H1 (cell line): ENCODE results near the gene CIB2. TPM values are rescaled to one million over a fixed set of nuclear protein-coding genes. Genes with fewer than 3 reads are reported as not detected.

Source experiments
- CTCF ChIA-PET: fragments of 300-600 bp; sonication (Branson Sonifier 250); formaldehyde crosslinking; loops from one replicate; lab custom pipeline; 2021; ENCODE audit not compliant: partially characterized antibody; lab: Charles Lee
- POLR2A ChIA-PET: fragments of 300-600 bp; sonication (Branson Sonifier 250); formaldehyde crosslinking; loops from one replicate; lab custom pipeline; 2021; ENCODE audit warnings: inconsistent platforms; ENCODE audit not compliant: partially characterized antibody; lab: Charles Lee
- DNase-seq, 2 experiments: peaks; one replicate each; pipeline versions ENCODE4 v3.0.0 to v3.0.0-alpha.2; 2010 to 2022; ENCODE audit warnings: low spot score in 2 of 2, low read depth in 1 of 2, mixed read lengths in 1 of 2
- FAIRE-seq: peaks from 2 replicates; lab custom pipeline; 2011; peaks lifted over from hg19 to GRCh38; lab: Jason Lieb, UNC
- H2AFZ ChIP-seq: 2 replicates; pipeline ENCODE4 v1.8.1; 2012; ENCODE audit warnings: low read length, inconsistent platforms
- H2AK5ac ChIP-seq: 2 replicates; pipeline ENCODE4 v1.6.1; 2013; ENCODE audit warnings: low read depth, low read length
- H2BK120ac ChIP-seq: replicated peaks from 2 replicates; pipeline ENCODE3; 2013; ENCODE audit warnings: low read depth, low read length, inconsistent platforms
- H2BK12ac ChIP-seq: 2 replicates; pipeline ENCODE4 v1.6.1; 2013; ENCODE audit warnings: low read depth, low read length
- H2BK15ac ChIP-seq: 2 replicates; pipeline ENCODE4 v1.6.1; 2013; ENCODE audit warnings: low read length
- H2BK20ac ChIP-seq: 2 replicates; pipeline ENCODE4 v1.6.1; 2013; ENCODE audit warnings: low read length
- H2BK5ac ChIP-seq: 2 replicates; pipeline ENCODE4 v1.6.1; 2013; ENCODE audit warnings: low read depth, low read length
- H3K14ac ChIP-seq: 2 replicates; pipeline ENCODE4 v1.6.1; 2013; ENCODE audit warnings: inconsistent platforms; ENCODE audit not compliant: insufficient read length
- H3K18ac ChIP-seq: 2 replicates; pipeline ENCODE4 v1.6.1; 2013; ENCODE audit warnings: low read length; ENCODE audit errors: extremely low read depth
- H3K23ac ChIP-seq: 2 replicates; pipeline ENCODE4 v1.6.1; 2013; ENCODE audit warnings: inconsistent platforms; ENCODE audit not compliant: insufficient read length
- H3K23me2 ChIP-seq: 2 replicates; pipeline ENCODE4 v1.6.1; 2013; ENCODE audit warnings: low read depth, low read length
- H3K27ac ChIP-seq: 2 replicates; pipeline ENCODE4 v1.6.1; 2011; ENCODE audit warnings: low read depth, low read length, inconsistent platforms
- H3K27me3 ChIP-seq, 4 experiments: replicated peaks in 1 of 4; 1 replicate in 1 of 4; 2 replicates in 3 of 4; pipeline versions ENCODE4 v1.6.1 to v1.8.1; 2011 to 2013; ENCODE audit warnings: low read length in 3 of 4, mild to moderate bottlenecking in 3 of 4, inconsistent platforms in 2 of 4, mixed read lengths in 2 of 4, moderate library complexity in 1 of 4; ENCODE audit not compliant: control insufficient read depth in 3 of 4, insufficient read depth in 3 of 4; ENCODE audit errors: extremely low read depth in 1 of 4
- H3K36me3 ChIP-seq, 4 experiments: 2 replicates each; pipeline versions ENCODE4 v1.6.1 to v1.8.1; 2011 to 2013; ENCODE audit warnings: mild to moderate bottlenecking in 4 of 4, low read length in 3 of 4, moderate library complexity in 2 of 4, control low read depth in 1 of 4, inconsistent platforms in 1 of 4; ENCODE audit not compliant: insufficient read depth in 4 of 4, control insufficient read depth in 2 of 4
- H3K4ac ChIP-seq: replicated peaks from 2 replicates; pipeline ENCODE3; 2013; ENCODE audit warnings: low read length, low read depth, mixed read lengths, inconsistent platforms; ENCODE audit not compliant: insufficient read length
- H3K4me1 ChIP-seq, 4 experiments: replicated peaks in 1 of 4; 1 replicate in 1 of 4; 2 replicates in 3 of 4; pipeline versions ENCODE4 v1.6.1 to v1.8.1; 2011 to 2013; ENCODE audit warnings: low read length in 3 of 4, inconsistent platforms in 2 of 4, mixed read lengths in 1 of 4; ENCODE audit not compliant: insufficient read depth in 4 of 4, control insufficient read depth in 3 of 4
- H3K4me2 ChIP-seq, 2 experiments: 2 replicates each; pipeline versions ENCODE4 v1.6.1 to v1.8.1; 2011 to 2013; ENCODE audit warnings: low read depth in 2 of 2, low read length in 2 of 2, control low read depth in 1 of 2, inconsistent platforms in 1 of 2, mild to moderate bottlenecking in 1 of 2; ENCODE audit not compliant: insufficient read depth in 1 of 2
- H3K4me3 ChIP-seq, 4 experiments: fragments of 200-600, 300-600 bp in 1 of 4; sonication (generic), shearing (Covaris generic), sonication (Bioruptor Twin) in 1 of 4; 2 replicates each; pipeline versions ENCODE4 v1.5.1 to v1.8.1; 2011 to 2016; ENCODE audit warnings: low read length in 4 of 4, low read depth in 3 of 4, control low read depth in 2 of 4, inconsistent platforms in 2 of 4, mild to moderate bottlenecking in 2 of 4, mixed read lengths in 1 of 4, moderate library complexity in 1 of 4; ENCODE audit not compliant: insufficient read depth in 2 of 4; ENCODE audit errors: extremely low read depth in 1 of 4
- H3K56ac ChIP-seq: replicated peaks from 2 replicates; pipeline ENCODE3; 2013; ENCODE audit warnings: low read depth, mild to moderate bottlenecking, mixed read lengths, low read length, inconsistent platforms; ENCODE audit not compliant: insufficient read length
- H3K79me1 ChIP-seq: 2 replicates; pipeline ENCODE4 v1.6.1; 2013; ENCODE audit warnings: low read depth, low read length, control low read depth
- H3K79me2 ChIP-seq, 2 experiments: 2 replicates each; pipeline versions ENCODE4 v1.6.1 to v1.8.1; 2012 to 2013; ENCODE audit warnings: low read length in 2 of 2, mild to moderate bottlenecking in 2 of 2, inconsistent platforms in 1 of 2; ENCODE audit not compliant: insufficient read depth in 2 of 2, control insufficient read depth in 1 of 2
- H3K9ac ChIP-seq, 4 experiments: replicated peaks in 1 of 4; 1 replicate in 1 of 4; 2 replicates in 3 of 4; pipeline versions ENCODE4 v1.6.1 to v1.8.1; 2011 to 2013; ENCODE audit warnings: low read depth in 3 of 4, low read length in 3 of 4, control low read depth in 2 of 4, mild to moderate bottlenecking in 2 of 4, moderate library complexity in 2 of 4, inconsistent platforms in 1 of 4; ENCODE audit errors: extremely low read depth in 1 of 4
- H3K9me3 ChIP-seq, 2 experiments: 2 replicates each; pipeline versions ENCODE4 v1.6.1 to v1.8.1; 2012 to 2013; ENCODE audit warnings: mild to moderate bottlenecking in 2 of 2, moderate library complexity in 2 of 2, control low read depth in 1 of 2, inconsistent platforms in 1 of 2, low read depth in 1 of 2, low read length in 1 of 2, mixed read lengths in 1 of 2; ENCODE audit not compliant: insufficient read depth in 2 of 2
- H4K20me1 ChIP-seq, 2 experiments: replicated peaks in 1 of 2; 2 replicates each; pipeline versions ENCODE3 to v1.8.1; 2011 to 2013; ENCODE audit warnings: inconsistent platforms in 2 of 2, low read length in 2 of 2, mild to moderate bottlenecking in 1 of 2; ENCODE audit not compliant: insufficient read depth in 2 of 2, control insufficient read depth in 1 of 2
- H4K5ac ChIP-seq: 2 replicates; pipeline ENCODE4 v1.6.1; 2013; ENCODE audit warnings: low read length, low read depth, mixed read lengths, inconsistent platforms; ENCODE audit not compliant: insufficient read length
- H4K8ac ChIP-seq: 2 replicates; pipeline ENCODE4 v1.8.0; 2013; ENCODE audit warnings: mild to moderate bottlenecking, moderate library complexity, low read length, inconsistent platforms; ENCODE audit not compliant: insufficient read depth; ENCODE audit errors: extremely low read depth
- H4K91ac ChIP-seq: replicated peaks from 2 replicates; pipeline ENCODE3; 2013; ENCODE audit warnings: low read length, mixed read lengths, inconsistent platforms; ENCODE audit not compliant: insufficient read length
- CBX5 ChIP-seq: fragments of 300-800, 300-1000 bp; sonication (generic); IDR thresholded peaks from 2 replicates; pipeline ENCODE4 v1.7.1; 2016; ENCODE audit warnings: antibody characterized with exemption, low read length, low read depth
- MAFK ChIP-seq: IDR thresholded peaks from 2 replicates; pipeline ENCODE4 v1.6.1; 2012; ENCODE audit warnings: low read depth, mild to moderate bottlenecking, improper control_type of control experiment, low read length
- NANOG ChIP-seq: IDR thresholded peaks from 2 replicates; pipeline ENCODE4 v1.6.1; 2011; ENCODE audit warnings: low read length, low read depth, mild to moderate bottlenecking, inconsistent platforms; ENCODE audit not compliant: insufficient read depth, poor library complexity, severe bottlenecking
- RNF2 ChIP-seq: fragments of 200-900, 300-1000 bp; sonication (generic); IDR thresholded peaks from 2 replicates; pipeline ENCODE4 v1.7.1; 2016; ENCODE audit warnings: borderline replicate concordance, low read depth, mild to moderate bottlenecking, antibody characterized with exemption, low read length; ENCODE audit not compliant: poor library complexity, severe bottlenecking; ENCODE audit errors: missing control alignments
- SAP30 ChIP-seq: fragments of 300-600 bp; sonication (generic); IDR thresholded peaks from 2 replicates; pipeline ENCODE4 v1.7.1; 2012; ENCODE audit warnings: low read length, moderate library complexity, mild to moderate bottlenecking, inconsistent platforms; ENCODE audit not compliant: insufficient read depth, insufficient replicate concordance
- SP2 ChIP-seq: IDR thresholded peaks from 2 replicates; pipeline ENCODE4 v1.6.1; 2012; ENCODE audit warnings: mild to moderate bottlenecking, low read length, inconsistent platforms
- TBP ChIP-seq: IDR thresholded peaks from 2 replicates; pipeline ENCODE4 v1.6.1; 2011; ENCODE audit warnings: low read depth, low read length, improper control_type of control experiment
- WGBS, 2 experiments: shearing (Covaris generic) in 1 of 2; methylation state at CpG; one replicate each; pipeline versions ENCODE4 v1.1.6 to v1.1.7; 2013 to 2015; ENCODE audit warnings: low lambda C conversion rate in 2 of 2, mixed read lengths in 2 of 2, inconsistent platforms in 1 of 2, low coverage in 1 of 2, missing lambda C conversion rate in 1 of 2; ENCODE audit not compliant: insufficient replicate concordance in 2 of 2, insufficient coverage in 1 of 2, insufficient read length in 1 of 2; ENCODE audit errors: extremely low coverage in 1 of 2, missing lambda C conversion rate in 1 of 2; 5-methylcytosine and 5-hydroxymethylcytosine counted together
- polyA plus RNA-seq, 7 experiments: library from polyadenylated mRNA; depleted of rRNA in 3 of 7; stranded (reverse) in 5 of 7; unstranded in 2 of 7; fragments of >200 nt in 5 of 7; fragments of 200-250 nt in 2 of 7; gene quantifications; 1 replicate in 5 of 7; 2 replicates in 1 of 7; 4 replicates in 1 of 7; pipeline versions ENCODE4 v1.2.1 to v1.2.3, GENCODE V29; 2011 to 2013; ENCODE audit warnings: missing spikeins in 2 of 7, mixed read lengths in 2 of 7
- total RNA-seq: library from RNA; stranded (reverse); fragmentation: NEBNext Ultra II Directional; extraction: Animal tissue kit (Norgen Biotek cat#: 25700); gene quantifications from 2 replicates; pipeline ENCODE4 v1.2.1, GENCODE V29; 2021
- TF ChIP-seq, protein P1 (sequence below): IDR thresholded peaks from 2 replicates; pipeline ENCODE4 v1.6.1; 2012; ENCODE audit warnings: inconsistent platforms
- TF ChIP-seq, protein P2 (sequence below): IDR thresholded peaks from 2 replicates; pipeline ENCODE4 v1.6.1; 2011; ENCODE audit warnings: low read depth, mild to moderate bottlenecking, low read length; ENCODE audit not compliant: insufficient read depth

Gene CIB2
- total and polyA plus RNA-seq, 2 of the 8 experiments (the other 6 are each of a cell fraction or from before 2014, with no cell fraction given), result 41.5 to 45.8 TPM

- no peaks in the 10 kb centered on the region; the same call in 1 of the 2 replicates for H3K23me2 ChIP-seq
- WGBS, 2 experiments, result 92% methylated on average over 1 of the region's 1 CpG; no CpG with 5 or more reads in 1 of the 2 experiments
- H4K5ac ChIP-seq, result no peak overlapping the region
- no peak overlapping the region for H3K9ac ChIP-seq
- no peak overlapping the region for H3K18ac ChIP-seq
- H3K27ac ChIP-seq, result no peak overlapping the region
- FAIRE-seq, result no peak
- no peaks in the 10 kb centered on the region for H3K9me3 ChIP-seq
- H3K27me3 ChIP-seq, result no peaks in the 10 kb centered on the region; a peak in 1 of 7 replicates
- H2BK20ac ChIP-seq, result no peak overlapping the region
- H2BK15ac ChIP-seq, result no peak overlapping the region
- ChIA-PET POLR2A (no interaction called here), CTCF (interaction anchor here (0.9 to 2.6 kb wide), 11 partner anchors 9 to 109 kb away, joined by 3 to 11 read pairs (median 5); no protein-coding TSS in a partner anchor)
- H3K4me2 ChIP-seq, result no peak overlapping the region
- H2AK5ac ChIP-seq, result no peak overlapping the region
- no peak overlapping the region for H3K56ac ChIP-seq
- H3K36me3 ChIP-seq, result no peaks in the 10 kb centered on the region
- no peak overlapping the region for H2BK5ac ChIP-seq
- peaks cover 3 to 55% of the 10 kb centered on the region in 2 experiments; a peak in 3 of 4 replicates for H3K79me2 ChIP-seq
- no peak overlapping the region for H3K14ac ChIP-seq
- peaks cover 0 to 9% of the 10 kb centered on the region in 2 experiments for H4K20me1 ChIP-seq
- peaks cover 10% of the 10 kb centered on the region for H3K79me1 ChIP-seq
- H2AFZ ChIP-seq, result no peak overlapping the region
- H2BK12ac ChIP-seq, result no peak overlapping the region
- no peak overlapping the region for H3K23ac ChIP-seq
- no peak overlapping the region for H3K4ac ChIP-seq
- H3K4me1 ChIP-seq, result peaks cover 9 to 35% (median 21%) of the 10 kb centered on the region in 4 experiments
- H4K91ac ChIP-seq, result no peak overlapping the region
- no peak overlapping the region for H4K8ac ChIP-seq
- DNase-seq, result no peak
- H3K4me3 ChIP-seq, result no peak overlapping the region
- H2BK120ac ChIP-seq, result no peak overlapping the region
- TF ChIP-seq NANOG (no peak), RNF2 (no peak), CBX5 (no peak), MAFK (no peak), TBP (no peak), SP2 (no peak), SAP30 (no peak)
- TF ChIP-seq, protein P1, sequence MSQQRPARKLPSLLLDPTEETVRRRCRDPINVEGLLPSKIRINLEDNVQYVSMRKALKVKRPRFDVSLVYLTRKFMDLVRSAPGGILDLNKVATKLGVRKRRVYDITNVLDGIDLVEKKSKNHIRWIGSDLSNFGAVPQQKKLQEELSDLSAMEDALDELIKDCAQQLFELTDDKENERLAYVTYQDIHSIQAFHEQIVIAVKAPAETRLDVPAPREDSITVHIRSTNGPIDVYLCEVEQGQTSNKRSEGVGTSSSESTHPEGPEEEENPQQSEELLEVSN, result no peak
- TF ChIP-seq, protein P2, sequence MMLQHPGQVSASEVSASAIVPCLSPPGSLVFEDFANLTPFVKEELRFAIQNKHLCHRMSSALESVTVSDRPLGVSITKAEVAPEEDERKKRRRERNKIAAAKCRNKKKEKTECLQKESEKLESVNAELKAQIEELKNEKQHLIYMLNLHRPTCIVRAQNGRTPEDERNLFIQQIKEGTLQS, result no peak
Measured at GRCh38 chr15:78067328-78068228, 63.7 kb downstream of the CIB2 start.
